Skeletal muscle satellite cell (primary cell): Measurements from ENCODE around the gene PAK5.

Source experiments
- H3K27me3 ChIP-seq: 2 replicates; pipeline ENCODE4 v1.7.0; 2013; ENCODE audit warnings: low read length; ENCODE audit not compliant: control insufficient read depth, insufficient read depth
- H3K36me3 ChIP-seq: 2 replicates; pipeline ENCODE4 v1.7.0; 2013; ENCODE audit warnings: mild to moderate bottlenecking, control low read depth, low read length; ENCODE audit not compliant: insufficient read depth
- H3K4me1 ChIP-seq: 2 replicates; pipeline ENCODE4 v1.7.0; 2013; ENCODE audit warnings: low read length; ENCODE audit not compliant: control insufficient read depth, insufficient read depth
- H3K4me2 ChIP-seq: 2 replicates; pipeline ENCODE4 v1.7.0; 2013; ENCODE audit warnings: mild to moderate bottlenecking, low read length
- H3K4me3 ChIP-seq: 2 replicates; pipeline ENCODE4 v1.7.0; 2013; ENCODE audit warnings: low read length
- H3K9ac ChIP-seq: 2 replicates; pipeline ENCODE4 v1.7.0; 2013; ENCODE audit warnings: mild to moderate bottlenecking, low read depth, low read length, moderate library complexity
- H3K9me3 ChIP-seq: replicated peaks from 2 replicates; pipeline ENCODE4 v1.7.0; 2013; ENCODE audit warnings: mild to moderate bottlenecking, control low read depth, low read length

Gene PAK5

DNA sequence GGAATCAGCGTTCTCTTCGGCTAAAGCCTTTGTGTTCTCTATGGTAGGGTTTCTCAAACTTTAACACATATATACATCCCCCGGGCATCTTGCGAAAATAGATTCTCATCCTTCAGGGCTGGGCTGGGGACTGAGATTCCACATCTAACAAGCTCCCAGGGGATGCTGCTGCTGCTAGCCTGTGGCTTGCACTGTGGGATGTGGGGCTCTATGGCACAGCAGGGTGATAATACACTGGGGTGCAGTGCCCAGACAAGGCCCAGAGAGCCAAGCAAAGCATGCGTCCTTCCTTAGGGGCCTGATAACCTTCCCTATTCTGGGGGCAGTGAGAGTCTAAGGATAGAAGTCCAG lies 222.4 kb downstream of the PAK5 start:
- Histone ChIP-seq H3K4me1 (no peaks in the 10 kb centered on the region), H3K9ac (no peak overlapping the region), H3K27me3 (peaks cover 44% of the 10 kb centered on the region), H3K4me3 (no peak overlapping the region), H3K4me2 (no peak overlapping the region), H3K9me3 (no peaks in the 10 kb centered on the region), H3K36me3 (no peaks in the 10 kb centered on the region)

DNA sequence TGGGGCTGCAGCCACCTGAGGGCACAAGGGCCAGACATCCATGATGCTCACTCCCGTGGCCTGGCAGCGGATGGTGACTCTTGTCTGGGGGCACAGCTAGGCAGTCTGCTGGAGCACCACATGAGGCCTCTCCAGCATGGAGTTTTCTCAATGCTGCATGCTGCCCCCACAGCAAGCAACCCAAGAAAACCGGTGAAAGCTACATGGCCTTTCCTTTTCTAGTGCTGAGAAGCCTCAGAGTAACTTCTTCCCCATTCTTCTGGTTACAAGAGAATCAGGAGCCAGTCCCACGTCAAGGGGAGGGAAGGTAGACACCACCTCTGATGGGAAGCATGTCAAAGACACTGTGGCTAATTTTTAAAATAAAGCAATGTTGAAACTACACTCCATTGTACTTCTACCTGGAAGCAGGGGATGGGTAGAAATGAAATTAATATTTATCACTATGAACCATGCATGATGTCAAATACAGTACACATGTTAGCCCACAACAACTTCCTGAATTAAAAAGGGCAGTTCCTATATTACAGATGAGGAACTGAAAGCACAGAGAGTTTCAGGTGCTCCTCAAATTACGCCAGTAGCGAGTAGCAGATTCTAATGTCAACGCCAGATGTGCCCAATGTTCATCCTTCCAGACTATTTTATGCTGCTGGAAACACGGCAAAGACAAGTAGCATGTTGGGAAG lies 223.0 kb downstream of the PAK5 start:
- no peaks in the 10 kb centered on the region for H3K9me3 ChIP-seq
- no peak overlapping the region for H3K4me3 ChIP-seq
- H3K36me3 ChIP-seq = no peaks in the 10 kb centered on the region
- H3K27me3 ChIP-seq = peaks cover 49% of the 10 kb centered on the region
- H3K4me2 ChIP-seq = no peak overlapping the region
- no peak overlapping the region for H3K9ac ChIP-seq
- no peaks in the 10 kb centered on the region for H3K4me1 ChIP-seq

GRCh38 chr20:9615118-9615517 lies 223.8 kb downstream of the PAK5 start:
- Histone ChIP-seq H3K9ac (no peak overlapping the region), H3K4me1 (no peaks in the 10 kb centered on the region), H3K4me2 (no peak overlapping the region), H3K9me3 (no peaks in the 10 kb centered on the region), H3K36me3 (no peaks in the 10 kb centered on the region), H3K27me3 (peaks cover 44% of the 10 kb centered on the region), H3K4me3 (no peak overlapping the region)

DNA sequence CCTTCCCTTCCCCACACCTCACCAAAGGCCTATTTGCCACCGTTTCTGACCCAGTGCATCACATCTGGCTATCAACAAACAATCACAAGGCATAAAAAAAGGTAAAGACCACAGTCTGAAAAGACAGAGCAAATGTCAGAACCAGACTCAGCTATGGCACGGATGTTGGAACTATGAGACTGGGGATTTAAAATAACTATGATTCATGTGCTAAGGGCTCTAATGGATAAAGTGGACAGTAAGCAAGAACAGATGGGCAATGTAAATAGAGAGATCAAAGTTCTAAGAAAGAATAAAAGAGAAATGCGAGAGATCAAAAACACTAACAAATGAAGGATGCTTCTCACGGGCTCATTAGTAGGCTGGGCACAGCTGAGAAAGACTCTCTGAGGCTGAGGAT lies 225.0 kb downstream of the PAK5 start:
- Histone ChIP-seq H3K36me3 (no peaks in the 10 kb centered on the region), H3K4me3 (no peak overlapping the region), H3K9me3 (no peaks in the 10 kb centered on the region), H3K27me3 (peaks cover 36% of the 10 kb centered on the region), H3K4me1 (no peaks in the 10 kb centered on the region), H3K4me2 (no peak overlapping the region), H3K9ac (no peak overlapping the region)

DNA sequence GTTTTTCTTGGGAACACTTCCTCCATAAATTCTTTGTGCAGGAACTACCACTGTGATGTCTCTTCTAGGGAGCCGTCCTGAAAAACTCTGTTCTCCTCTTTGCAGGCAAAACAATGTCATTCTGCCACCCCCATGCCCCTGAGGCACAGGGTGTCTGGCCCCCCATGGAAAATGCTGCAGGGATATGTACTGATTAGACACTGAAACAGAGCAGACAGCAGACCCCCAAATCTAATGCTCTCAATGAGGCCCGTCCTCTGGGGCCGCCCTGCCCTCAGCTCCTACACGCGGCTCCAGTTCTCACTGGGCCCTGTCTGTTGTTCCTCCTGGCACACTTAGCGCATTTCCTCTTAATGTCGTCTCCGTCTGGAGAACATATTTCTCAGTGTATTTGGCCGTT lies 227.0 kb downstream of the PAK5 start:
- Histone ChIP-seq H3K4me1 (no peaks in the 10 kb centered on the region), H3K9ac (no peak overlapping the region), H3K4me2 (no peak overlapping the region), H3K4me3 (no peak overlapping the region), H3K36me3 (no peaks in the 10 kb centered on the region), H3K27me3 (peaks cover 36% of the 10 kb centered on the region), H3K9me3 (no peaks in the 10 kb centered on the region)

- H3K9me3 ChIP-seq = no peaks in the 10 kb centered on the region
- peaks cover 24% of the 10 kb centered on the region for H3K27me3 ChIP-seq
- no peak overlapping the region for H3K9ac ChIP-seq
- no peaks in the 10 kb centered on the region for H3K4me1 ChIP-seq
- no peak overlapping the region for H3K4me3 ChIP-seq
- H3K36me3 ChIP-seq = no peaks in the 10 kb centered on the region
- no peak overlapping the region for H3K4me2 ChIP-seq
Observed at GRCh38 chr20:9610665-9611064, 228.2 kb downstream of the PAK5 start.

DNA sequence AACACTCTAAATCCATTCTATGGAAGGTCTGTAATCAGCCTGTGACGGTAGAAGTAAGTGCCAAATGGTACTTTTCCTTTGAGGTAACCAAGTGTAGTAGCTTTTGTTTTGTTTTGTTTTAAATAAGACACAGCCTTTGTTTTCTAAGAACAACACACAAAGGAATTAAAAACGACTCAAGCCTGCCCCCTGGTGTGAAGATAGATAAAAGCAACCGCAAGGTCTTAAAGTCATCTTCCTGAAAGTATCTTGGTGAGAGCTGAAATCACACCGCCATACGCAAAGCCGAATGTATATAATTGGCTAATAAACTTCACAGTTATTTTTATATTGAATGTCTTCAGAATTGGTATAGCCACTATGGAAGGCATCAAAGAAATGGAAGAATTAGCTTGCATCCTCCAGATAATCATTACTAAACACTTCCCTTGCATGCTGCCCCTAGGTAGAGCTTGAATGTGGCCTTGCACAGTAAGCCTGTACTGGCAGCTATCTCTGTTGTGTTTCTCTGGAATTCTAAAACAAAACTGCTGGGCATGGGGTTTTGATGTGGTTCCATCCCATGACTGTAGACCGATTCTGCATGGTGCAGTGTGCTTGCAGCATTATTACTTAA lies 228.9 kb downstream of the PAK5 start:
- H3K4me2 ChIP-seq = no peak overlapping the region
- peaks cover 17% of the 10 kb centered on the region for H3K27me3 ChIP-seq
- no peak overlapping the region for H3K4me3 ChIP-seq
- H3K9ac ChIP-seq = no peak overlapping the region
- no peaks in the 10 kb centered on the region for H3K36me3 ChIP-seq
- H3K9me3 ChIP-seq = no peaks in the 10 kb centered on the region
- no peaks in the 10 kb centered on the region for H3K4me1 ChIP-seq

- Histone ChIP-seq H3K4me2 (no peak overlapping the region), H3K36me3 (no peaks in the 10 kb centered on the region), H3K9ac (no peak overlapping the region), H3K27me3 (peaks cover 11% of the 10 kb centered on the region), H3K4me1 (no peaks in the 10 kb centered on the region), H3K4me3 (no peak overlapping the region), H3K9me3 (no peaks in the 10 kb centered on the region)
Observed at GRCh38 chr20:9608639-9609340, 230.1 kb downstream of the PAK5 start.

GRCh38 chr20:9602847-9603183 lies 236.1 kb downstream of the PAK5 start:
- H3K9ac ChIP-seq = no peak overlapping the region
- H3K4me1 ChIP-seq = no peaks in the 10 kb centered on the region
- peaks cover 22% of the 10 kb centered on the region for H3K27me3 ChIP-seq
- H3K4me3 ChIP-seq = no peak overlapping the region
- no peak overlapping the region for H3K4me2 ChIP-seq
- no peaks in the 10 kb centered on the region for H3K36me3 ChIP-seq
- H3K9me3 ChIP-seq = no peaks in the 10 kb centered on the region

DNA sequence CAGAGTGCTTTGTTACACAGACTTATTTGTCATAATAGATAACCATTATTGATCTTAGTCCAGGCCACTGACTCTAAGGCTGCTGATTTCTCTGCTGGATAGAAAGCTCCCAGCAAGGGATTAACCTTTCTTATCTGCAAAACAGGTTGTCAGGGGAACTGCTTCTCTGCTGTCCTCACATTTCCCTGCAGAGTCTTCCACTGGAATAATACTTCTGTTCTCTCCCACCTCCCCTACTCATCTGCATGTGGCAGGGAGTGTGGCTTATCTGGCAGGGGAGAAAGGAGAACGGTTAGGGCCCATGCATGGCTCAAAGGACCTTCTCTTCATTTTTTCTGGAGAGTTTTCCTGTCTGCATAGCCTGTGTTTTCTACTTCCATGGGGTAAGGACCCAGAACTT lies 238.3 kb downstream of the PAK5 start:
- Histone ChIP-seq H3K4me3 (no peak overlapping the region), H3K36me3 (no peaks in the 10 kb centered on the region), H3K9ac (no peak overlapping the region), H3K9me3 (no peaks in the 10 kb centered on the region), H3K4me2 (no peak overlapping the region), H3K27me3 (peaks cover 25% of the 10 kb centered on the region), H3K4me1 (no peaks in the 10 kb centered on the region)

- Histone ChIP-seq H3K9me3 (no peaks in the 10 kb centered on the region), H3K4me2 (no peak overlapping the region), H3K4me3 (no peak overlapping the region), H3K9ac (no peak overlapping the region), H3K4me1 (no peaks in the 10 kb centered on the region), H3K27me3 (peaks cover 17% of the 10 kb centered on the region), H3K36me3 (no peaks in the 10 kb centered on the region)
Observed at GRCh38 chr20:9597547-9597946, 241.3 kb downstream of the PAK5 start.

- H3K9ac ChIP-seq = no peak overlapping the region
- H3K27me3 ChIP-seq = peaks cover 14% of the 10 kb centered on the region
- H3K36me3 ChIP-seq = no peaks in the 10 kb centered on the region
- no peak overlapping the region for H3K4me2 ChIP-seq
- H3K9me3 ChIP-seq = no peaks in the 10 kb centered on the region
- H3K4me3 ChIP-seq = no peak overlapping the region
- no peaks in the 10 kb centered on the region for H3K4me1 ChIP-seq
Observed at GRCh38 chr20:9595763-9596162, 243.1 kb downstream of the PAK5 start.
